SK-N-SH (cell line): ENCODE data around the gene KIFC3. TPM values are rescaled to one million over a fixed set of nuclear protein-coding genes. Genes with fewer than 3 reads are reported as not detected.

Experiments used
- CTCF ChIA-PET: fragments of 300-600, 350-600 bp; formaldehyde crosslinking; extraction: SDS; loops from one replicate; lab custom pipeline; 2021; lab: Yijun Ruan, JAX
- POLR2A ChIA-PET: fragments of 350-600 bp; sonication (Branson Sonifier 250); formaldehyde crosslinking; extraction: SDS; loops from one replicate; lab custom pipeline; 2020; ENCODE audit warnings: antibody characterized with exemption, inconsistent platforms; lab: Yijun Ruan, JAX
- DNase-seq: peaks from one replicate; pipeline ENCODE4 v3.0.0; 2012
- H2AFZ ChIP-seq: fragments of 200-600 bp; sonication (generic); 2 replicates; pipeline ENCODE4 v1.8.1; 2016; ENCODE audit warnings: antibody characterized with exemption, mild to moderate bottlenecking, low read depth
- H3F3A ChIP-seq: fragments of 200-600 bp; sonication (generic); replicated peaks from 2 replicates; pipeline ENCODE3; 2016; ENCODE audit warnings: antibody characterized with exemption, mild to moderate bottlenecking; ENCODE audit not compliant: insufficient read depth
- H3K27ac ChIP-seq, 2 experiments: fragments of 200-500 bp in 1 of 2; fragments of 200-600 bp in 1 of 2; sonication (Bioruptor generic) in 1 of 2; sonication (generic), shearing (Covaris generic) in 1 of 2; 2 replicates each; pipeline versions ENCODE4 v1.5.1 to v1.6.1; 2014 to 2016; ENCODE audit warnings: low read depth in 2 of 2, inconsistent platforms in 1 of 2, low read length in 1 of 2, mild to moderate bottlenecking in 1 of 2, mixed read lengths in 1 of 2
- H3K27me3 ChIP-seq: fragments of 200-600 bp; sonication (generic), shearing (Covaris generic); 2 replicates; pipeline ENCODE4 v1.6.1; 2016; ENCODE audit warnings: mixed run types; ENCODE audit not compliant: insufficient read depth
- H3K36me3 ChIP-seq, 2 experiments: fragments of 200-500 bp in 1 of 2; fragments of 200-600 bp in 1 of 2; sonication (Bioruptor generic) in 1 of 2; sonication (generic) in 1 of 2; replicated peaks in 1 of 2; 2 replicates each; pipeline versions ENCODE3 to v1.5.1; 2014 to 2016; ENCODE audit warnings: low read length in 1 of 2, mild to moderate bottlenecking in 1 of 2; ENCODE audit not compliant: insufficient read depth in 2 of 2, control insufficient read depth in 1 of 2
- H3K4me1 ChIP-seq, 2 experiments: fragments of 200-500 bp in 1 of 2; fragments of 200-600 bp in 1 of 2; sonication (Bioruptor generic) in 1 of 2; sonication (generic), shearing (Covaris generic) in 1 of 2; 2 replicates each; pipeline versions ENCODE4 v1.5.1 to v1.6.1; 2014 to 2016; ENCODE audit warnings: low read depth in 1 of 2, low read length in 1 of 2, mixed run types in 1 of 2; ENCODE audit not compliant: insufficient read depth in 2 of 2, control insufficient read depth in 1 of 2
- H3K4me2 ChIP-seq: fragments of 200-600 bp; sonication (generic), shearing (Covaris generic); 2 replicates; pipeline ENCODE4 v1.6.1; 2017; ENCODE audit warnings: mixed run types
- H3K4me3 ChIP-seq, 2 experiments: fragments of 200-500 bp in 1 of 2; fragments of 200-600 bp in 1 of 2; sonication (Bioruptor generic) in 1 of 2; sonication (generic), shearing (Covaris generic) in 1 of 2; 2 replicates each; pipeline versions ENCODE4 v1.5.1 to v1.8.1; 2014 to 2016; ENCODE audit warnings: low read depth in 2 of 2, inconsistent platforms in 1 of 2, low read length in 1 of 2, mild to moderate bottlenecking in 1 of 2, mixed read lengths in 1 of 2, moderate library complexity in 1 of 2
- H3K79me2 ChIP-seq: fragments of 200-600 bp; sonication (generic); 2 replicates; pipeline ENCODE4 v1.8.1; 2017; ENCODE audit warnings: mild to moderate bottlenecking; ENCODE audit not compliant: insufficient read depth
- H3K9ac ChIP-seq: fragments of 200-600 bp; sonication (generic); 2 replicates; pipeline ENCODE4 v1.6.1; 2017; ENCODE audit warnings: mixed run types
- H3K9me2 ChIP-seq: fragments of 200-600 bp; sonication (generic); 2 replicates; pipeline ENCODE4 v1.6.1; 2017; ENCODE audit warnings: mixed run types
- H3K9me3 ChIP-seq: fragments of 200-600 bp; sonication (generic); 2 replicates; pipeline ENCODE4 v1.6.1; 2017; ENCODE audit warnings: mixed run types, mild to moderate bottlenecking, moderate library complexity
- H4K20me1 ChIP-seq: fragments of 200-600 bp; sonication (generic); 2 replicates; pipeline ENCODE4 v1.6.1; 2017; ENCODE audit warnings: mild to moderate bottlenecking, mixed run types; ENCODE audit not compliant: insufficient read depth
- CHD2 ChIP-seq: fragments of 150-350 bp; IDR thresholded peaks from 2 replicates; pipeline ENCODE4 v1.6.1; 2018; ENCODE audit warnings: low read length; ENCODE audit not compliant: partially characterized antibody
- CTCF ChIP-seq: fragments of 200-600 bp; sonication (generic); IDR thresholded peaks from 2 replicates; pipeline ENCODE4 v1.6.1; 2017; ENCODE audit warnings: antibody characterized with exemption, mild to moderate bottlenecking, moderate library complexity
- ELF1 ChIP-seq: IDR thresholded peaks from 2 replicates; pipeline ENCODE4 v1.4.0; 2012
- FOSL2 ChIP-seq: IDR thresholded peaks from 2 replicates; pipeline ENCODE4 v1.4.0; 2012; ENCODE audit warnings: low read depth, mild to moderate bottlenecking, moderate library complexity, borderline replicate concordance
- FOXM1 ChIP-seq: IDR thresholded peaks from 2 replicates; pipeline ENCODE4 v1.4.0; 2012; ENCODE audit warnings: low read depth, mild to moderate bottlenecking
- GATA2 ChIP-seq: sonication (generic); formaldehyde crosslinking; IDR thresholded peaks from 2 replicates; pipeline ENCODE4 v1.5.0; 2020; ENCODE audit warnings: mild to moderate bottlenecking, missing genetic modification reagents
- MAX ChIP-seq: IDR thresholded peaks from 2 replicates; pipeline ENCODE4 v1.4.0; 2012; ENCODE audit warnings: low read depth
- MEF2A ChIP-seq: IDR thresholded peaks from 2 replicates; pipeline ENCODE4 v1.4.0; 2012; ENCODE audit warnings: low read depth, borderline replicate concordance
- NFIC ChIP-seq: IDR thresholded peaks from 2 replicates; pipeline ENCODE4 v1.4.0; 2012; ENCODE audit warnings: borderline replicate concordance
- NRF1 ChIP-seq: IDR thresholded peaks from 2 replicates; pipeline ENCODE4 v1.6.1; 2012; ENCODE audit warnings: low read depth, mild to moderate bottlenecking, low read length
- REST ChIP-seq: IDR thresholded peaks from 2 replicates; pipeline ENCODE4 v1.6.1; 2012; ENCODE audit warnings: mild to moderate bottlenecking, low read depth, low read length, moderate library complexity
- SIN3A ChIP-seq: IDR thresholded peaks from 2 replicates; pipeline ENCODE4 v1.6.1; 2012; ENCODE audit warnings: low read depth, mild to moderate bottlenecking, low read length, moderate library complexity, borderline replicate concordance
- SMC3 ChIP-seq: IDR thresholded peaks from 2 replicates; pipeline ENCODE4 v1.6.1; 2012; ENCODE audit warnings: low read depth, low read length, improper control_type of control experiment
- TAF1 ChIP-seq: IDR thresholded peaks from 2 replicates; pipeline ENCODE4 v1.6.1; 2012; ENCODE audit warnings: low read depth, mild to moderate bottlenecking, low read length, moderate library complexity, borderline replicate concordance
- USF1 ChIP-seq: IDR thresholded peaks from 2 replicates; pipeline ENCODE4 v1.4.0; 2012; ENCODE audit warnings: low read depth, borderline replicate concordance
- YY1 ChIP-seq: IDR thresholded peaks from 2 replicates; pipeline ENCODE4 v1.4.0; 2012; ENCODE audit warnings: low read depth, mild to moderate bottlenecking
- WGBS: methylation state at CpG from one replicate; pipeline ENCODE4 v1.1.6; 2017; ENCODE audit warnings: low lambda C conversion rate; 5-methylcytosine and 5-hydroxymethylcytosine counted together
- polyA plus RNA-seq, 3 experiments: library from polyadenylated mRNA; depleted of rRNA; stranded (reverse); fragments of >200 nt; gene quantifications; 2 replicates each; pipeline ENCODE4 v1.2.3, GENCODE V29; 2012

KIFC3 gene
- polyA plus RNA-seq, 1 of the 3 experiments (the other 2 are of a cell fraction), result 65.4 TPM

GRCh38 chr16:57822856-57823255 is 20.6 kb upstream of the KIFC3 start:
- 55% methylated on average over 2 of the region's 2 CpGs for WGBS
- Histone ChIP-seq H3K36me3 (no peaks in the 10 kb centered on the region), H3K4me1 (peaks cover 0 to 6% of the 10 kb centered on the region in 2 experiments; a peak in 1 of 4 replicates), H3K9me2 (no peaks in the 10 kb centered on the region), H3K27ac (no peak overlapping the region), H3K4me3 (no peak overlapping the region), H3K9me3 (no peaks in the 10 kb centered on the region), H3K79me2 (no peaks in the 10 kb centered on the region), H3K9ac (no peak overlapping the region), H3K4me2 (no peak overlapping the region), H2AFZ (no peak overlapping the region), H3K27me3 (no peaks in the 10 kb centered on the region), H3F3A (no peaks in the 10 kb centered on the region), H4K20me1 (no peaks in the 10 kb centered on the region)
- DNase-seq, result no peak
- ChIA-PET CTCF (no interaction called here), POLR2A (no interaction called here)
- TF ChIP-seq REST (no peak), FOXM1 (no peak), NRF1 (no peak), SIN3A (no peak), SMC3 (no peak), YY1 (no peak), ELF1 (no peak), USF1 (no peak)

- H3F3A ChIP-seq, result no peaks in the 10 kb centered on the region
- H3K27me3 ChIP-seq, result no peaks in the 10 kb centered on the region
- ChIA-PET POLR2A (no interaction called here), CTCF (no interaction called here)
- no peak for DNase-seq
- H3K79me2 ChIP-seq, result no peaks in the 10 kb centered on the region
- no peaks in the 10 kb centered on the region for H3K9me3 ChIP-seq
- no peaks in the 10 kb centered on the region for H3K9me2 ChIP-seq
- H4K20me1 ChIP-seq, result no peaks in the 10 kb centered on the region
- no peak overlapping the region for H3K9ac ChIP-seq
- no peak overlapping the region for H3K4me2 ChIP-seq
- no peak overlapping the region for H2AFZ ChIP-seq
- H3K27ac ChIP-seq, result no peak overlapping the region
- H3K36me3 ChIP-seq, result no peaks in the 10 kb centered on the region
- peaks cover 0 to 2% of the 10 kb centered on the region in 2 experiments; a peak in 1 of 4 replicates for H3K4me1 ChIP-seq
- 94% methylated on average over 5 of the region's 5 CpGs for WGBS
- H3K4me3 ChIP-seq, result no peak overlapping the region
- TF ChIP-seq MAX (no peak), FOSL2 (no peak), NRF1 (no peak), CHD2 (no peak), GATA2 (CRISPR knock-in tag) (no peak), SMC3 (no peak), MEF2A (no peak), CTCF (no peak), ELF1 (no peak), USF1 (no peak), FOXM1 (no peak), NFIC (no peak), TAF1 (no peak)
Measured at GRCh38 chr16:57822018-57822553, 19.8 kb upstream of the KIFC3 start.
